Gastroesophageal sphincter (tissue), 4 donors: ENCODE results near the gene CYP27A1. TPM values are rescaled to one million over a fixed set of nuclear protein-coding genes. Genes with fewer than 3 reads are reported as not detected.
A peak's percentile ranks its signal among the peaks of the same experiment; 100 is the strongest.

ENCODE experiments used
- ATAC-seq: fragments of 150-250 bp; one replicate; pipeline ENCODE4 v1.9.1; 2016; ENCODE audit warnings: mild to moderate bottlenecking, moderate library complexity
- H3K27ac ChIP-seq, 4 donors: fragments of 200-600 bp; sonication (generic) in 3 of 4; 1 replicate in 3 of 4; 2 replicates in 1 of 4; pipeline ENCODE4 v1.5.1; 2016 to 2019
- H3K27me3 ChIP-seq: fragments of 200-600 bp; sonication (generic); one replicate; pipeline ENCODE4 v1.5.1; 2019
- H3K36me3 ChIP-seq, 2 donors: fragments of 200-600 bp; sonication (generic); one replicate each; pipeline ENCODE4 v1.5.1; 2019; ENCODE audit warnings: control low read depth in 1 of 2
- H3K4me1 ChIP-seq, 3 donors: fragments of 200-600 bp; sonication (generic); 1 replicate in 2 of 3; 2 replicates in 1 of 3; pipeline ENCODE4 v1.5.1; 2016 to 2019; ENCODE audit warnings: control low read depth in 2 of 3
- H3K4me3 ChIP-seq, 2 donors: fragments of 200-600 bp; sonication (generic); one replicate each; pipeline ENCODE4 v1.5.1; 2019; ENCODE audit warnings: mild to moderate bottlenecking in 1 of 2, moderate library complexity in 1 of 2
- H3K9me3 ChIP-seq, 3 donors: fragments of 200-600 bp; sonication (generic); one replicate each; pipeline ENCODE4 v1.5.1; 2017 to 2019; ENCODE audit warnings: control low read depth in 2 of 3
- EP300 ChIP-seq: sonication (generic); formaldehyde crosslinking; IDR thresholded peaks from one replicate; pipeline ENCODE4 v1.6.1; 2017; ENCODE audit warnings: antibody characterized with exemption, mild to moderate bottlenecking
- POLR2A ChIP-seq, 2 donors: fragments of 450-650 bp; IDR thresholded peaks; one replicate each; pipeline ENCODE4 v1.6.1; 2017; ENCODE audit warnings: antibody characterized with exemption in 2 of 2, mild to moderate bottlenecking in 2 of 2, moderate library complexity in 1 of 2
- POLR2AphosphoS5 ChIP-seq: sonication (generic); formaldehyde crosslinking; IDR thresholded peaks from one replicate; pipeline ENCODE4 v1.6.1; 2017; ENCODE audit warnings: antibody characterized with exemption
- WGBS, 2 donors: methylation state at CpG; one replicate each; pipeline ENCODE4 v1.1.5; 2018; ENCODE audit warnings: low coverage in 1 of 2; 5-methylcytosine and 5-hydroxymethylcytosine counted together
- total RNA-seq, 4 donors: library from RNA; depleted of rRNA; stranded (reverse); fragments of >200 nt; gene quantifications; one replicate each; pipeline ENCODE4 v1.1.0, GENCODE V29; 2016
- TF ChIP-seq, protein P1 (sequence below), 4 experiments: fragments of 200-600 bp in 2 of 4; fragments of 450-650 bp in 2 of 4; sonication (generic) in 1 of 4; IDR thresholded peaks; one replicate each; pipeline ENCODE4 v1.5.1; 2017 to 2019; ENCODE audit warnings: antibody characterized with exemption in 4 of 4, mild to moderate bottlenecking in 2 of 4, moderate library complexity in 2 of 4

Gene CYP27A1
- total RNA-seq, 4 donors from 2014 or later: 20.9 to 29.0 (median 23.5) TPM

DNA sequence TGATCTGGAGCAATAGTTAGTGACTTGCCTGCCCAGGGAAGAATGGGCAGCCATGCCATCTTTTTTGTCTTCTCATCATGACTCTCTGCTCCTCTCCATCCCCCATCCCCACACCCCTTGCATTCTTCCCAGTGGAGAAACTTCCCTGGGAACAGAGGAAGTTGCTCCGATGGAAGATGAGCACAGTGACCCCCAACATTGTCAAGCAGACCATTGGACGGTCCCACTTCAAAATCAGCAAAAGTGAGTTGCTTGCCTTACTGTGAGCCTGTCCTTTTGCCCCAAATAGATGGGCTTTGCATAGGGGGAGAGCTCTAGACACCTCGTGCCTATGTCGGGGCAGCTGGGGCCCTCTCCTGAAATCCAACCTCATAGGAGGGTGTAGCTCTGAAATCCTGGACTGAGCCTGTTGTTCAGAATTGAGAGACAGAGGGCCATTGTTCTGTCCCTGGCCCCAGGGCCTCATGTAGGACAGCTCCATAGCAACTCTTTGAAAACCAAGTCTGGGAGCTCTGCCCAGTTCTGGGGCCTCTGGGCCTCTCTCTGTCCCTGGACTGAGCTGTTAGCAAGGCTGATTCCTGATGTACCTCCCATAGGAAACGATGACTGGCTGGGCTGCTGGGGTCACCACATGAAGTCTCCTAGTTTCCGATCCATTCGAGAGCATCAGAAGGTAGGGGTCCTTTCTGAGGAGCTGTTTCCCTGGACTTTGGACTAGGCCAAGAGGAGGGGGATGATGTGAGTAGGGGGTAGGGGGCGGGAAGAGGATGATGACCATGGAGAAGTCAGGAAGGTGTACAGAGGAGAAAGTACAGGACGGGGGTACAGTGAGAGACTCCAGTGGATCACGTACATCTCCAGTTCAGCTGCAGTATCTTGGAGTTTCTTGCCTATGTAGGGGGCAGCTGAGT lies 36.1 kb upstream of the CYP27A1 start:
- Histone ChIP-seq H3K27ac (peak overlapping the region in 3 of 4 donors; percentile 53 to 60 (median 59)), H3K9me3 (no peaks in the 10 kb centered on the region), H3K4me3 (no peak overlapping the region), H3K36me3 (peaks cover 0 to 82% of the 10 kb centered on the region in 2 donors), H3K4me1 (peaks cover 0 to 17% (median 0%) of the 10 kb centered on the region in 3 donors), H3K27me3 (no peaks in the 10 kb centered on the region)
- WGBS, 2 donors: 62% methylated on average over 5 of the region's 10 CpGs; no CpG with 5 or more reads in 1 of the 2 donors
- no peak for TF ChIP-seq POLR2AphosphoS5
- TF ChIP-seq POLR2A (IDR thresholded peaks at IDR 0.05): no peak
- TF ChIP-seq, protein P1, sequence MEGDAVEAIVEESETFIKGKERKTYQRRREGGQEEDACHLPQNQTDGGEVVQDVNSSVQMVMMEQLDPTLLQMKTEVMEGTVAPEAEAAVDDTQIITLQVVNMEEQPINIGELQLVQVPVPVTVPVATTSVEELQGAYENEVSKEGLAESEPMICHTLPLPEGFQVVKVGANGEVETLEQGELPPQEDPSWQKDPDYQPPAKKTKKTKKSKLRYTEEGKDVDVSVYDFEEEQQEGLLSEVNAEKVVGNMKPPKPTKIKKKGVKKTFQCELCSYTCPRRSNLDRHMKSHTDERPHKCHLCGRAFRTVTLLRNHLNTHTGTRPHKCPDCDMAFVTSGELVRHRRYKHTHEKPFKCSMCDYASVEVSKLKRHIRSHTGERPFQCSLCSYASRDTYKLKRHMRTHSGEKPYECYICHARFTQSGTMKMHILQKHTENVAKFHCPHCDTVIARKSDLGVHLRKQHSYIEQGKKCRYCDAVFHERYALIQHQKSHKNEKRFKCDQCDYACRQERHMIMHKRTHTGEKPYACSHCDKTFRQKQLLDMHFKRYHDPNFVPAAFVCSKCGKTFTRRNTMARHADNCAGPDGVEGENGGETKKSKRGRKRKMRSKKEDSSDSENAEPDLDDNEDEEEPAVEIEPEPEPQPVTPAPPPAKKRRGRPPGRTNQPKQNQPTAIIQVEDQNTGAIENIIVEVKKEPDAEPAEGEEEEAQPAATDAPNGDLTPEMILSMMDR (IDR thresholded peaks at IDR 0.05): no peak
- TF ChIP-seq EP300: no peak
- peak; percentile 64 for ATAC-seq

DNA sequence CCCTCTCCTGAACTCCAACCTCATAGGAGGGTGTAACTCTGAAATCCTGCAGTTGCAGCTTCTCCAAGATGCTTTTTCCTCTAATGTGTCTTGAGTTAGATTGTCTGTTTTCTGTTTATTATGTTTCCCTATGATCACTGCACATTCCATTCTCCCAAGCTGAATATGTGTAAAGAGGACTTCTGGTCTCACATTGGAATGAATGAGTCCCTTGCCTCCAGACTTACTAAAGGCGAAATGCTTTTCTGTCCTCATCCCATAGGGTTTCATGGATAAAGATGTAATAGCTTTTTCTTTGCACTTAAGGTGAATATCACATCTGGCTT lies 35.5 kb upstream of the CYP27A1 start:
- H3K36me3 ChIP-seq: peaks cover 0 to 82% of the 10 kb centered on the region in 2 donors
- no peak overlapping the region for H3K4me3 ChIP-seq
- WGBS, 2 donors: 100% methylated on average over 1 of the region's 1 CpG
- H3K9me3 ChIP-seq: no peaks in the 10 kb centered on the region
- ATAC-seq: no peak
- TF ChIP-seq EP300 (no peak), POLR2AphosphoS5 (no peak), POLR2A (IDR thresholded peaks at IDR 0.05) (no peak)
- TF ChIP-seq, protein P1 (IDR thresholded peaks at IDR 0.05): no peak
- peak overlapping the region in 2 of 4 donors; percentile 43 to 54 for H3K27ac ChIP-seq
- no peaks in the 10 kb centered on the region for H3K27me3 ChIP-seq
- H3K4me1 ChIP-seq: peaks cover 0 to 17% (median 0%) of the 10 kb centered on the region in 3 donors

DNA sequence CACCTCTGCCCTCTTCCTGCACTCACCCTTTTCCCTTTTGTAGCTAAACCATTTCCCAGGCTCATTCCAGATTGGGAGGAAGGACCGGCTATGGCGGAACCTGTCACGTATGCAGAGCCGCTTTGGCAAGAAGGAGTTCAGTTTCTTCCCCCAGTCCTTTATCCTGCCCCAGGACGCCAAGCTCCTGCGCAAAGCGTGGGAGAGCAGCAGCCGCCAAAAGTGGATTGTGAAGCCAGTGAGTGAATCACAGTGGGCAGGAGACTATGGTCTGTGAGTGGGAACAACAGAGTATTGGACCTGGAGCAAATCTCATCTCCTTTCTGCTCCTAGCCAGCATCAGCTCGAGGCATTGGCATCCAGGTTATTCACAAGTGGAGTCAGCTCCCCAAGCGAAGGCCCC lies 35.0 kb upstream of the CYP27A1 start:
- peak overlapping the region in 3 of 4 donors; percentile 17 to 24 (median 20) for H3K27ac ChIP-seq
- no peak for ATAC-seq

DNA sequence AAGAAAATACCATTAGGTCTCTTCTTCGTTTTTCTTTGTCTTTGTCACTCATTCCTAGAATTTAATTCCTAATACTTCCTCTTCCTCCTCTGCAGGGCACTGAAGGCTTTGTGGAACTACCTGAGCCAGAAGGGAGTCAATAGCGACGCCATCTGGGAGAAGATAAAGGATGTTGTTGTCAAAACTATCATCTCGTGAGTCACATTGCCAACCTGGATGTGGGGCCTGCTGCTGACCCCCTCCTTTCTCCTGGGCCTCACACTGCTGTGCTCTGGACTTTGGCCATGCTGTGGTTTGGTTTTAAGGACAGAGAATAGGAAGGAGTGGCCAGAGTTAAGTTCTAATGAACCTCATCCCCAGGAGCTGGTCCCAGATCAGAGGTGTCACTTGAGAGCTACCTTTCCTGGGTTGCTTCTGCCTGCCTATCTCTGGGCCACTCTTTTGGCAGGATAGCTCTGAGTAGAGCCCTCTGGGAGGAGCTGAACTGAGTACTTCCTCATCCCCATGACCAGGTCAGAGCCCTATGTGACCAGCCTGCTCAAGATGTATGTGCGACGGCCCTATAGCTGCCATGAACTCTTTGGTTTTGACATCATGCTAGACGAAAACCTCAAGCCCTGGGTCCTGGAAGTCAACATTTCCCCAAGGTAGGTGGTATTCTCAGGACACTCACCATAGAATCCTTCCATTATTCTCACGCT lies 33.1 kb upstream of the CYP27A1 start:
- H3K27ac ChIP-seq: no peak overlapping the region
- no peak for ATAC-seq
- WGBS, 2 donors: 91 to 100% methylated on average over 5 to 6 of the region's 8 CpGs
- no peaks in the 10 kb centered on the region for H3K9me3 ChIP-seq
- H3K4me3 ChIP-seq: no peak overlapping the region
- peaks cover 0 to 17% (median 0%) of the 10 kb centered on the region in 3 donors for H3K4me1 ChIP-seq
- peaks cover 0 to 90% of the 10 kb centered on the region in 2 donors for H3K36me3 ChIP-seq
- H3K27me3 ChIP-seq: no peaks in the 10 kb centered on the region
- no peak for TF ChIP-seq POLR2A (IDR thresholded peaks at IDR 0.05)
- TF ChIP-seq EP300: no peak
- no peak for TF ChIP-seq POLR2AphosphoS5
- TF ChIP-seq, protein P1 (IDR thresholded peaks at IDR 0.05): no peak

More for the DNA sequence above, 35.0 kb upstream of the CYP27A1 start:
- Histone ChIP-seq H3K4me1 (peaks cover 0 to 17% (median 0%) of the 10 kb centered on the region in 3 donors), H3K4me3 (no peak overlapping the region), H3K9me3 (no peaks in the 10 kb centered on the region), H3K27me3 (no peaks in the 10 kb centered on the region), H3K36me3 (peaks cover 0 to 82% of the 10 kb centered on the region in 2 donors)
- no peak for TF ChIP-seq EP300
- WGBS, 2 donors: 86 to 90% methylated on average over 5 to 6 of the region's 10 CpGs

DNA sequence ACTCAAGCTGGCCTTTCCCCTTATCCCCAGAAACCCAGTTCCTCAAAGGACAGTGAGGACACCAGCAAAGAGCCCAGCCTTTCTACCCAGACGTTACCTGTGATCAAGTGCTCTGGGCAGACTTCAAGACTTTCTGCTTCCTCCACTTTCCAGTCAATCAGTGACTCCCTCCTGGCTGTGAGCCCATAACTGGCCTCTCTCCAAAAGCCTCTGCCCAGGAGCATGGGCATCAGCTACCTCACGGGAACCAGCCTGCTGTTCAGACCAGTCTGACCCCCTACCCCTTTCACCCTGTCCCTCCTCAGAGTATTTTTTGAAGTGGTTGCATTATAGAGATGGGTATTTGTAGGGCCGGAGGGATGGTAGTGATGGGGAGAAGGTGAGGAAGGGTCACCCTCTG lies 27.7 kb upstream of the CYP27A1 start:
- ATAC-seq: no peak
- H3K27ac ChIP-seq: no peak overlapping the region

More for the DNA sequence above, 27.7 kb upstream of the CYP27A1 start:
- Histone ChIP-seq H3K4me3 (no peak overlapping the region), H3K4me1 (peaks cover 0 to 12% (median 0%) of the 10 kb centered on the region in 3 donors), H3K36me3 (peaks cover 0 to 67% of the 10 kb centered on the region in 2 donors), H3K9me3 (no peaks in the 10 kb centered on the region), H3K27me3 (no peaks in the 10 kb centered on the region)
- TF ChIP-seq EP300 (no peak), POLR2A (IDR thresholded peaks at IDR 0.05) (no peak), POLR2AphosphoS5 (no peak)
- TF ChIP-seq, protein P1 (IDR thresholded peaks at IDR 0.05): no peak
- 57 to 86% methylated on average over 2 of the region's 3 CpGs for WGBS, 2 donors
